ENCODE results near the gene PHF20. TPM values are rescaled to one million over a fixed set of nuclear protein-coding genes. Genes with fewer than 3 reads are reported as not detected.

Gene PHF20
- polyA plus RNA-seq, 1 donor (not counting 4 experiments of a cell fraction or from before 2014, with no cell fraction given), result 31.9 TPM

DNA sequence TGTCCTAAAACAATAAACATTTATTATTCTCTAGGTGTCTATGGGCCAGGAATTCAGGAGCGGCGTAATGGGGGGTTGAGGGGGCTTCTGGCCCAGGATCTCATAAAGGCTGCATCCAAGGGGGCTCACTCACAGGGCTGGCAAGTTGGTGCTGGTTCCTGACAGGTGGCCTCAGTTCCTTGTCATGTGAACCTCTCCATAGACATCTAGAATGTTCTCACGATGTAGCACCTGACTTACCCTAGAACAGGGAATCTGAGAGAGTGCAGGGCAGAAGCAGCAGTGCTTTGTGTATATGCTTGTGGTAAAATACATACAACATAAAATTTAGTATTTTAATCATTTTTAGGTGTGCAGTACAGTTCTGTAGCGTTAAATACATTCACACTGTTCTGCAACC is 57.1 kb downstream of the PHF20 start:
- Histone ChIP-seq H3K9me3 (ENCODE audit: control insufficient read depth, low read depth, low read length) (no peaks in the 10 kb centered on the region), H3K4me2 (ENCODE audit: control insufficient read depth, extremely low read depth, insufficient read depth, low read depth, low read length) (no peak overlapping the region), H2AFZ (ENCODE audit: control insufficient read depth, low read length) (no peak overlapping the region), H3K4me1 (ENCODE audit: control insufficient read depth, extremely low read depth, insufficient read depth, low read length) (no peaks in the 10 kb centered on the region), H3K4me3 (ENCODE audit: control insufficient read depth in 2 of 3, extremely low read depth in 1 of 3, insufficient read depth in 2 of 3, low read depth in 1 of 3, low read length in 3 of 3) (no peak overlapping the region), H4K20me1 (ENCODE audit: control insufficient read depth, extremely low read depth, insufficient read depth, low read length) (no peaks in the 10 kb centered on the region), H3K9me1 (ENCODE audit: control insufficient read depth, extremely low read depth, insufficient read depth, low read length) (no peaks in the 10 kb centered on the region), H3K36me3 (ENCODE audit: control insufficient read depth in 2 of 2, extremely low read depth in 1 of 2, insufficient read depth in 2 of 2, low read length in 2 of 2) (peaks cover 6 to 10% of the 10 kb centered on the region in 2 experiments), H3K9ac (ENCODE audit: control insufficient read depth, extremely low read depth, insufficient read depth, low read length) (no peak overlapping the region), H3K27ac (ENCODE audit: control insufficient read depth, insufficient read depth, low read length) (no peak overlapping the region), H3K79me2 (ENCODE audit: control insufficient read depth, insufficient read depth, low read length) (peaks cover 2% of the 10 kb centered on the region), H3K27me3 (ENCODE audit: control insufficient read depth, extremely low read depth, insufficient read depth, low read length) (no peaks in the 10 kb centered on the region)
- TF ChIP-seq, protein P1, sequence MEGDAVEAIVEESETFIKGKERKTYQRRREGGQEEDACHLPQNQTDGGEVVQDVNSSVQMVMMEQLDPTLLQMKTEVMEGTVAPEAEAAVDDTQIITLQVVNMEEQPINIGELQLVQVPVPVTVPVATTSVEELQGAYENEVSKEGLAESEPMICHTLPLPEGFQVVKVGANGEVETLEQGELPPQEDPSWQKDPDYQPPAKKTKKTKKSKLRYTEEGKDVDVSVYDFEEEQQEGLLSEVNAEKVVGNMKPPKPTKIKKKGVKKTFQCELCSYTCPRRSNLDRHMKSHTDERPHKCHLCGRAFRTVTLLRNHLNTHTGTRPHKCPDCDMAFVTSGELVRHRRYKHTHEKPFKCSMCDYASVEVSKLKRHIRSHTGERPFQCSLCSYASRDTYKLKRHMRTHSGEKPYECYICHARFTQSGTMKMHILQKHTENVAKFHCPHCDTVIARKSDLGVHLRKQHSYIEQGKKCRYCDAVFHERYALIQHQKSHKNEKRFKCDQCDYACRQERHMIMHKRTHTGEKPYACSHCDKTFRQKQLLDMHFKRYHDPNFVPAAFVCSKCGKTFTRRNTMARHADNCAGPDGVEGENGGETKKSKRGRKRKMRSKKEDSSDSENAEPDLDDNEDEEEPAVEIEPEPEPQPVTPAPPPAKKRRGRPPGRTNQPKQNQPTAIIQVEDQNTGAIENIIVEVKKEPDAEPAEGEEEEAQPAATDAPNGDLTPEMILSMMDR (optimal IDR thresholded peaks at IDR 0.05 in 1 of 3, IDR thresholded peaks at IDR 0.05 in 1 of 3, conservative IDR thresholded peaks at IDR 0.05 in 1 of 3; ENCODE audit: extremely low read depth in 1 of 3, insufficient read depth in 2 of 3, low read length in 3 of 3), result no peak
- no peak for TF ChIP-seq EZH2 (IDR thresholded peaks at IDR 0.05; ENCODE audit: low read length)
- FAIRE-seq (no peak), DNase-seq (ENCODE audit: low read depth, low spot score) (no peak)
- dilution Hi-C loops (cut with MboI; ENCODE audit: extremely low pct_ligation_motif_present, low sequenced_read_pairs), result no loop called here

DNA sequence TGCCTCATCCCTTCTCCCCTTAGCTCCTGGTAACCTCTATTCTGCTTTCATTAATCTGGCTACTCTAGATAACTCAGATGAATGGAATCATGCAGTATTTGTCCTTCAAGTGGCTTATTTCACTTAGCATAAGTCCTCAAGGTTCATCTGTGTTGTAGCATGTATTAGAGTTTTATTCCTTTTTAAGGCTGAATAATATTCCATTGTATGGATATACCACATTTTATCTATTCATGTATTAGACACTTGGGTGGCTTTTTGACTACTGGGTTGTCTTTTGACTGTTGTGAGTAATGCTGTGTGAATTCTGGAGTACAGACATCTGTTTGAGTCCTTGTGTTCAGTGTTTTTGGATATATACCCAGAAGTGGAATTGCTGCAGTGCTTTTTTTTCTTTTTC is 58.4 kb downstream of the PHF20 start:
- Histone ChIP-seq H3K27me3 (ENCODE audit: control insufficient read depth, extremely low read depth, insufficient read depth, low read length) (no peaks in the 10 kb centered on the region), H3K27ac (ENCODE audit: control insufficient read depth, insufficient read depth, low read length) (no peak overlapping the region), H3K9me1 (ENCODE audit: control insufficient read depth, extremely low read depth, insufficient read depth, low read length) (no peaks in the 10 kb centered on the region), H3K79me2 (ENCODE audit: control insufficient read depth, insufficient read depth, low read length) (peaks cover 2% of the 10 kb centered on the region), H3K9me3 (ENCODE audit: control insufficient read depth, low read depth, low read length) (no peaks in the 10 kb centered on the region), H3K4me2 (ENCODE audit: control insufficient read depth, extremely low read depth, insufficient read depth, low read depth, low read length) (no peak overlapping the region), H3K4me3 (ENCODE audit: control insufficient read depth in 2 of 3, extremely low read depth in 1 of 3, insufficient read depth in 2 of 3, low read depth in 1 of 3, low read length in 3 of 3) (no peak overlapping the region), H2AFZ (ENCODE audit: control insufficient read depth, low read length) (no peak overlapping the region), H3K4me1 (ENCODE audit: control insufficient read depth, extremely low read depth, insufficient read depth, low read length) (no peaks in the 10 kb centered on the region), H3K9ac (ENCODE audit: control insufficient read depth, extremely low read depth, insufficient read depth, low read length) (no peak overlapping the region), H3K36me3 (ENCODE audit: control insufficient read depth in 2 of 2, extremely low read depth in 1 of 2, insufficient read depth in 2 of 2, low read length in 2 of 2) (peaks cover 6 to 10% of the 10 kb centered on the region in 2 experiments), H4K20me1 (ENCODE audit: control insufficient read depth, extremely low read depth, insufficient read depth, low read length) (no peaks in the 10 kb centered on the region)
- DNase-seq (ENCODE audit: low read depth, low spot score) (no peak), FAIRE-seq (no peak)
- dilution Hi-C loops (cut with MboI; ENCODE audit: extremely low pct_ligation_motif_present, low sequenced_read_pairs), result no loop called here
- TF ChIP-seq, protein P1 (optimal IDR thresholded peaks at IDR 0.05 in 1 of 3, IDR thresholded peaks at IDR 0.05 in 1 of 3, conservative IDR thresholded peaks at IDR 0.05 in 1 of 3; ENCODE audit: extremely low read depth in 1 of 3, insufficient read depth in 2 of 3, low read length in 3 of 3), result no peak
- TF ChIP-seq EZH2 (IDR thresholded peaks at IDR 0.05; ENCODE audit: low read length), result no peak
